Measurements from ENCODE around the gene EIF4H. TPM values are rescaled to one million over a fixed set of nuclear protein-coding genes. Genes with fewer than 3 reads are reported as not detected.

EIF4H gene
- total and polyA plus RNA-seq, 9 of the 15 experiments (the other 6 are each of a cell fraction or from before 2014, with no cell fraction given): 11.0 to 435 (median 319) TPM

GRCh38 chr7:74193054-74193453 lies 18.9 kb downstream of the EIF4H start:
- no peaks in the 10 kb centered on the region for H3K9me1 ChIP-seq (ENCODE audit: control insufficient read depth, insufficient read depth, low read length)
- no peak overlapping the region for H2AFZ ChIP-seq (ENCODE audit: low read depth, low read length)
- intact Hi-C loops (cut with micrococcal nuclease) (no loop called here), in situ Hi-C loops (cut with MboI) (no loop called here)
- TF ChIP-seq L3MBTL2 (IDR thresholded peaks at IDR 0.05): no peak
- TF ChIP-seq POLR2AphosphoS5 (IDR thresholded peaks at IDR 0.05; ENCODE audit: control insufficient read depth, insufficient read depth, low read depth, low read length): peak; percentile 26; the same call in 1 of the 2 replicates
- no peak for TF ChIP-seq KLF10 (CRISPR knock-in tag; IDR thresholded peaks at IDR 0.05)
- TF ChIP-seq ZKSCAN8 (CRISPR knock-in tag; IDR thresholded peaks at IDR 0.05): no peak
- H4K20me1 ChIP-seq (replicated peaks; ENCODE audit: control insufficient read depth, insufficient read depth, low read length): peaks cover 17% of the 10 kb centered on the region
- no peak overlapping the region for H3K9ac ChIP-seq (ENCODE audit: insufficient read depth in 1 of 2, low read depth in 2 of 2, low read length in 2 of 2)
- H3K4me2 ChIP-seq (ENCODE audit: insufficient read depth, low read length): no peak overlapping the region
- ChIA-PET POLR2A (interaction anchor here (1.0 to 7.2 kb wide), 5 partner anchors 10 to 16 kb away, joined by 3 to 86 read pairs (median 5); partner anchors contain the start of gene EIF4H), CTCF (ENCODE audit: low intra/inter-chr PET ratio) (no interaction called here)
- no peak overlapping the region for H3K27ac ChIP-seq (ENCODE audit: extremely low read depth, low read depth, low read length)
- 94% methylated on average over 8 of the region's 8 CpGs for WGBS (ENCODE audit: insufficient coverage, low coverage, missing lambda C conversion rate)
- H3K4me1 ChIP-seq (replicated peaks in 1 of 2; ENCODE audit: control insufficient read depth in 2 of 2, insufficient read depth in 2 of 2, low read length in 2 of 2): no peaks in the 10 kb centered on the region
- no TSS peak for BruUV-seq (replicated peaks)
- ATAC-seq (no peak), FAIRE-seq (no peak), DNase-seq (ENCODE audit: extremely low read depth in 1 of 4, low spot score in 3 of 4) (no peak)
- H3K9me3 ChIP-seq (replicated peaks; ENCODE audit: control insufficient read depth, insufficient read depth, low read depth, low read length): no peaks in the 10 kb centered on the region
- peaks cover 31% of the 10 kb centered on the region for H3K79me2 ChIP-seq (ENCODE audit: control insufficient read depth, insufficient read depth, low read length)
- peaks cover 88% of the 10 kb centered on the region for H3K36me3 ChIP-seq (ENCODE audit: control insufficient read depth, insufficient read depth, low read length)
- no peak overlapping the region for H3K4me3 ChIP-seq
- H3K27me3 ChIP-seq (ENCODE audit: control insufficient read depth in 2 of 2, insufficient read depth in 2 of 2, low read length in 2 of 2): no peaks in the 10 kb centered on the region

GRCh38 chr7:74193913-74194312 lies 19.8 kb downstream of the EIF4H start:
- intact Hi-C loops (cut with micrococcal nuclease): no loop called here
- H4K20me1 ChIP-seq (replicated peaks; ENCODE audit: control insufficient read depth, insufficient read depth, low read length): peaks cover 9% of the 10 kb centered on the region; the same call in 1 of the 2 replicates
- H3K9me3 ChIP-seq (replicated peaks; ENCODE audit: control insufficient read depth, insufficient read depth, low read depth, low read length): no peaks in the 10 kb centered on the region
- H3K4me1 ChIP-seq (replicated peaks in 1 of 2; ENCODE audit: control insufficient read depth in 2 of 2, insufficient read depth in 2 of 2, low read length in 2 of 2): no peaks in the 10 kb centered on the region
- POLR2A ChIA-PET: interaction anchor here (0.6 to 7.2 kb wide), 5 partner anchors 9 to 101 kb away, joined by 3 to 86 read pairs (median 5); partner anchors contain the start of gene EIF4H
- H3K36me3 ChIP-seq (ENCODE audit: control insufficient read depth, insufficient read depth, low read length): peaks cover 80% of the 10 kb centered on the region
- TF ChIP-seq ETS2 (tag; IDR thresholded peaks at IDR 0.05; ENCODE audit: borderline replicate concordance, poor library complexity, severe bottlenecking) (no peak), CTCFL (IDR thresholded peaks at IDR 0.05; ENCODE audit: borderline replicate concordance, insufficient read depth, low read depth, low read length, poor library complexity, severe bottlenecking) (peak; percentile 10), POLR2AphosphoS5 (IDR thresholded peaks at IDR 0.05; ENCODE audit: control insufficient read depth, insufficient read depth, low read depth, low read length) (peak; percentile 44; the same call in 1 of the 2 replicates), ELF2 (CRISPR knock-in tag; IDR thresholded peaks at IDR 0.05) (no peak), POLR2A (conservative IDR thresholded peaks at IDR 0.05) (peak; percentile 14; the same call in 1 of the 2 replicates), HLTF (IDR thresholded peaks at IDR 0.05) (no peak), NR2C2 (CRISPR knock-in tag; IDR thresholded peaks at IDR 0.05) (no peak), NR2C2 (tag; IDR thresholded peaks at IDR 0.05) (no peak), RBM22 (IDR thresholded peaks at IDR 0.05; ENCODE audit: low read depth, low read length, poor library complexity, severe bottlenecking) (peak; percentile 14)
- ATAC-seq (no peak), DNase-seq (ENCODE audit: extremely low read depth in 1 of 4, low spot score in 3 of 4) (no peak), FAIRE-seq (no peak)
- no peak overlapping the region for H3K27ac ChIP-seq (ENCODE audit: extremely low read depth, low read depth, low read length)
- in situ Hi-C loops (cut with MboI): no loop called here
- CTCF ChIA-PET (ENCODE audit: low intra/inter-chr PET ratio): no interaction called here
- no peaks in the 10 kb centered on the region for H3K27me3 ChIP-seq (ENCODE audit: control insufficient read depth in 2 of 2, insufficient read depth in 2 of 2, low read length in 2 of 2)
- no peak overlapping the region for H3K4me2 ChIP-seq (ENCODE audit: insufficient read depth, low read length)
- WGBS (ENCODE audit: insufficient coverage, low coverage, missing lambda C conversion rate): 96% methylated on average over 7 of the region's 7 CpGs
- no TSS peak for BruUV-seq (replicated peaks)
- H3K4me3 ChIP-seq: no peak overlapping the region
- no peak overlapping the region for H2AFZ ChIP-seq (ENCODE audit: low read depth, low read length)
- H3K79me2 ChIP-seq (ENCODE audit: control insufficient read depth, insufficient read depth, low read length): peaks cover 22% of the 10 kb centered on the region
- no peak overlapping the region for H3K9ac ChIP-seq (ENCODE audit: insufficient read depth in 1 of 2, low read depth in 2 of 2, low read length in 2 of 2)
- H3K9me1 ChIP-seq (ENCODE audit: control insufficient read depth, insufficient read depth, low read length): no peaks in the 10 kb centered on the region

Measured in K562 (cell line).